NOMO-1 treated with dmso at 0.1 percent for 144 hours (cell line): Measurements from ENCODE around the gene RGS4.

ENCODE experiments used
- DNase-seq: peaks from one replicate; lab custom pipeline; 2025; ENCODE audit not compliant: unreplicated experiment; lab: John Stamatoyannopoulos, UW

The RGS4 gene

DNA sequence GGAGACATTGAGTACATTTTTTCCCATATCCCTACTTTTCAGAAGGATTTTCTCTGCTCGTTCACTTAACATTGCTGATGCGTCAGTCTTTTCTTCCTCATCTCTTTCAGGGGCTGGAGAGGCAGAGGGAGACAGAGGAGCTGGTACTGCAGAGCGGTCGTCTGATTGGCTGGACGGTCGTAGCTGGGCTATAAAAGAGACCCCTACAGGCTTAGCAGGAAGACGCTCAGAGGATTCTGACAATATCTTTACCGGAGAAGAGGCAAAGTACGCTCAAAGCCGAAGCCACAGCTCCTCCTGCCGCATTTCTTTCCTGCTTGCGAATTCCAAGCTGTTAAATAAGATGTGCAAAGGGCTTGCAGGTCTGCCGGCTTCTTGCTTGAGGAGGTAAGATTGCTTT is at the start of gene RGS4:
Gene RGS4 (plus strand): TSS at position 220 of the 400 bp plus-strand sequence. CDS start 124 bp downstream, at position 344.
- DNase-seq: no peak

DNA sequence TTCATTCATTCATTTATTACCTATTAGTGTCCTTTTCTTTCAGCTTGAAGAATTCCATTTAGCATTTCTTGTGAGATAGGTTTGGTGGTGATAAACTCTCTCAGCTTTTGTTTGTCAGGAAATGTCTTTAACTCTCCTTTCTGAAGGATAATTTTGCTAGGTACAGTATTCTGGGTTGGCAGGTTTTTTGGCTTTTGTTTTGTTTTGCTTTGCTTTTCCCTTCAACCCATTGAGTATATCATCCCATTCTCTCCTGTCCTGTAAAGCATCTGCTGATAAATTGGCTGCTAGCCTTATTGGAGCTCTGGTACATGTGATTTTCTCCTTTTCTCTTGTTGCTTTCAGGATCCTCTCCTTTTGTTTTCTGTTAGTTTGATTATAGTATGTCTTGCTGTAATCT is 47.0 kb upstream of the RGS4 start:
- DNase-seq: no peak

DNA sequence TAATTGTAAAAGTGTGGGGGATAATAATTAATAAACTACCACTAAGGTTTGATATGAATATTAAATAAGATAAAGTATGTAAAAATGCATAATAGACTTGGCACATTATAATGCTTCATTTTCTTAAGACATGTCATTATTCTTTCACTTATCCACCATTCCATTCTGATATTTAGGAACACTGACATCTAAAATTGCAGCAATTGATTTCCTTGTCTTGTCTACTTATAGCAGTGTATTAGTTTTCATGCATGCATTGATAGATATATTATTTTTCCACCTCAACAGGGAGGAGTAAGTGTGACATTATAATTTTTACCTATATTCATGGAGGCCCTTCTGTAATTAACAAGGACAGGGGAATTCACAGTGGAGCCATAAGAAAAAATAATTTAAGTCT is 41.6 kb upstream of the RGS4 start:
- no peak for DNase-seq

DNA sequence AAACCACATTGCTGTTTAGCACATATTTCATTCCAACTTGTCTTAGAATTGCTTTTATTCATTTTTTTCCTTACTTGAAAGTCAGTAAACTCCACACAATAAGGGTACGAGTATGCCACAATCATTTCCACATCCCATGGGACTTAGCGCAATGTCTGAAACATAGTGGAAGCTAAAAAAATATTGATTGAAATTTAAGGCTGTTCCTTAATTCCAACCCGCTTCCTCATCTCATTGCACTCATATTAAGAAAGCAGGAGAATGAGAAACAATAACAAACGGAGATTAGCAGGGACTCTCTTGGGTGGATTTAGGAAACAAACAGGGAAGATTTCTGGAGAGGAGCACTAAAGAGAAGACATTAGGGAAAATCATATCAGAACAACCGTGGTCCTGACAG is 39.3 kb upstream of the RGS4 start:
- DNase-seq: no peak

DNA sequence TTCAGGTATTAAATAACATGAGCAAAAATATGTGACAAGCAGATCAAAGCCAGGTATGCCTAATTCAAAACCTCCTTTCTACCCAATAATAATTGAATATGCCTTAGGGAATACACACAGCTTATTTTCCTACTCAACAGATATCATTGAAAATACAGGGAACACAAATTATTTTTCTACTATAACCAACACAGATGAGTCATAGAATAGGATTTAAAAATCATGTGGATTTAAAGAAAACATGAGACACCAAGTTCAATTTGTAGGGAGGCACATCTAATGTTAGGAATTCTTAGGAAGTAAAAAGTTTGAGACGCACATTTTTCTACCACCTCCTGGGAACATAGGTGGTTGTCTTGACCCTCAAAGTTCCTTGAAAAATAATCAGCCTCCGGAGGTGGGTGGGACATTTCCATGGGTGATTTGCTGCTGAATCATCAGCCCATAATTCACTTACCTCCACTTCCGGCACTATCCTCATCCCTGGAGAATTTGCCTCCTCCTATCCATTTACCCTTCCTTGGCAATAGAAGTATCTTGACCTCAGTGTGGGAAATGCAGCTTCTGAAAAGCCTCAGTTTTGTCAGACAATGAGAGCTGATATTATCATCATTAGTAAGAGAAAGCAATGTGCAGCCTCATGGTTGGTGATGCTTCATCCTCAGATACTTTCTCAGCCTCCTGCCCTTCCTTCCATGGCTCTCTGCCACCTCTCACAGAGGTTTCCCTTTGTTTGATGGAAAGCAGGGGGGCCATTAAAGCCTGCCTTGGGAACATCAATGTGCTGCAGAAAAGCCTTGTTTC is 33.5 kb upstream of the RGS4 start:
- DNase-seq: no peak

DNA sequence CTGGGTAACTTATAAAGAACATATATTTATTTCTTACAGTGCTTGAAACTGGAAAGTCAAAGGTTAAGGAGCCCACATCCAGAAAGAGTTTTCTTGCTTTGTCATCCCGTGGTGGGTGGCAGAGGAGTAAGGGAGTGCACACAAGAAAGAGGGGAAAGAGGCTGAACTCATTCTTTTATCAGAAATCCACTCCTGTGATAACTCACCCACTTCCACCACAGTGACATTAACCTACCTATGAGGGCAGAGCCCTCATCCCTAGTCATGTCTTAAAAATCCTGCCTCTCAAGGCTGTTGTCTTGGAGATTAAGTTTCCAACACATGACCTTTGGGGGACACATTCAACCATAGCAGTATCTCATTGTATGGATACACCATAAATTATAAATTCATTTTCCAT is 32.5 kb upstream of the RGS4 start:
- DNase-seq: no peak

DNA sequence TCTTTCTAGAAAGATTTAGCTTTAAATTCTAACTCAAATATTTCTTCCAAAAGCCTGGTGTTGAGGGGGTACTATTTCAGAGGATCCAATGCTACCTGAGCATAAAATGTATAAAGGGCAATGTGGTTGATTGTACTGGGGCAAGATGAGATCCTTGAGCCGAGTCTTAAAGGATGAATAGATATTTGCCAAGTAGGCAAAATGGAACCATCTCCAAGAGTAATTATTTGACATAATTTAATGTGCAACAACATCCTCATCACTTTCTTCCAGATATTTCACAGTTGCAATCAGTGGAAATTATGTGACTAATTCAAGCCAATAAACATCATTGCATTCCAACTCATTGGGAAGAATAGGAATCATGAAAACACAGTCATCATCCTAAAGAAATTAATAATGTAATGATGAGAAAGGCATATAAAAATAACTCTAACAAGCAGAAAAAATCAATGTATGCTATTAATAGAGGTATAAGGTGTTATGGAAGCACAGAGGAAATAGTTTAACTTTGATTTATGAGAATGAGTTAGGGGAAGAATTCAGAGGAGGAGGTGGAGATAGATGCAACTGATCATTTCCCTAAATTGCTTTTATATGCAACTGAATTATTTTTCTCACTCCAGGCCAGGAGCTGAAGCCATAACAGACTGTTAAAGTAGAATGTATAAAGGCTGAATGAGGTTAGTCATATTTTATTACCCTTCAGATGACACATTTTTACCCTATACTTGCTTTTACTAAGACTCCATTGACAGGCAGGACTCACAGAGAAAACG is 30.0 kb upstream of the RGS4 start:
- no peak for DNase-seq

DNA sequence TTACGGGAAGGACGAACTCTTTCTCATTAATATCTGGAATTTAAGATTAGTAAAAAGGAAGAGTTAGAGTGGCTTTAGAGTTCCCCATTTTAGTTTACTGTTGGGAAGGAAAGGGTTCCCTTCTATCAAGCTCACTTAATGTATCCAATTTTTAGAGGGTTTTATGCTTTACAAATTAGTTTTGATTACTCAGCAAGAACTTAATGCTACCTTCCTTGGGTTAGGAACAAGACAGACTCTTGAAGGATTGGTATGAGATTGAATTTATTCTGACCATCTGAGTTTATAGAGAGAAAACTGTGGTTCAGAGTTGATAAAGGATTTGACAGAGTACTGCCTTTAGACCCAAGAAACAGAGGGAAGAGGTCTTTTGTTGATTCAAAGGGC is 29.5 kb upstream of the RGS4 start:
- no peak for DNase-seq

DNA sequence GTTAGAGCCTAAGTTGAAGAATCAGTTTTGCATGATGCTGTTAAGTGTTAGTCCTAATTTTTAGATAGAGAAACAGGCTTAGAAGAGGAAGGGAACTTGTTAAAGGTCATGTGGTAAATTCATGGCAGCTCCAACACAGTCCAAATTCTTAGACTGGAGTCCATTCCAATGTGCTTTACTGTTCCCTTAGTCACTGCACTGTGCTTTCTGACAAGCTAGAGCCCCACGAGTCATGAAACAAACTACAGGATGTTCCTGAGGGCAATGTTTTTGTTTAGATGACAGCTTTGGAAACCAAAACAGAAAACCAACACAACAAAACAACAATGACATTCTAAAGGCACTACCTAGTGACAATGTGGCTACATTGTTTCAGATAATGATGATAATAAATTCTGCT is 23.1 kb upstream of the RGS4 start:
- DNase-seq: no peak

DNA sequence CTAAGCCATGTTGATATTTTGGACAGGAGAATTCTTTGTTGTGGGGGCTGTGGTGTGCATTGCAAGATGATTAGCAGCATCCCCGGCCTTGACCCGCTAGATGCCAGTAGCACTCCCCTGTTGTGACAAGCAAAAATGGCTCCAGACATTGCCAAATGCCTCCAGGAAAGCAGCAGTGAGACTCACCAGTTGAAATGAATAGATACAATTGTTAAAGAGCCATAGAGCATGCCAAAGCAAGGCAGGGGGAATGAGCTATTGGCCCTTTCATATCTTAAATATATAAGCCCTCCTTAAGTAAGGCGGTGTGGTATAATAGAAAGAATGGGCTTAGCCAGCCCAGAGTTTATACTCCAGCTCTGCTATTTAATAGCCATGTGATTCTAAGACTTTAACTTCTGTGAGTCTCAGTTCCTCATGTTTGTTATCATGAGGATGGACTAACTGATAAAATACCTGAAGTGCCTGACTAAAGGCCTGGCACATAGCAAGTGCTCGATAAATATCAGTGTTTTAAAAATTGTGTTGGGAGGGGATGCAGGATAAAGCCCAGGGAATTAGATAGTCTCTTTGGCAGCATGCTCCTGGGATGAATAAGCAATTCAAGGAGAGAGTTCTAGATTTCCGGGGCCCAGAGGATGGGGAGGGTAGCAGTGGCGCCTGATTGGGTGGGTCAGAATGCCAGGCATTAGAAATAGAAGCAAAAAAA is 21.1 kb upstream of the RGS4 start:
- no peak for DNase-seq

DNA sequence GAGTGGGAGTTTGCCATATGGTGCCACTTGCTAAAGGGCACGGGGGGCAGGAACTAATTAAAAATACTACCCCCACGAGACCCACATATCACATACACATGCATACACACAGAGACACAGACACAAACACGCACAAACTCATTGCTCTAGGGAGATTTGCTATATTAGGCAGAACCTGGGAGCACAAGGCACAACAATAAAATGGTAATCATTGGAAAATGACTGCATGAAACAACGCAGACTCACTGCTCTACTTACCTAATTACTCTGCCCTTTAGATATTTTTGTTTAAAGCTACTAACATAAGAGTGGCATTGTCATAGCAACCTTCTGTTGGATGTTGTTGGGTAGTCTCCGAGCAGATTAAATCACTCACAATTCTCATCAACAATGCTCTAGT is 20.3 kb upstream of the RGS4 start:
- no peak for DNase-seq

DNA sequence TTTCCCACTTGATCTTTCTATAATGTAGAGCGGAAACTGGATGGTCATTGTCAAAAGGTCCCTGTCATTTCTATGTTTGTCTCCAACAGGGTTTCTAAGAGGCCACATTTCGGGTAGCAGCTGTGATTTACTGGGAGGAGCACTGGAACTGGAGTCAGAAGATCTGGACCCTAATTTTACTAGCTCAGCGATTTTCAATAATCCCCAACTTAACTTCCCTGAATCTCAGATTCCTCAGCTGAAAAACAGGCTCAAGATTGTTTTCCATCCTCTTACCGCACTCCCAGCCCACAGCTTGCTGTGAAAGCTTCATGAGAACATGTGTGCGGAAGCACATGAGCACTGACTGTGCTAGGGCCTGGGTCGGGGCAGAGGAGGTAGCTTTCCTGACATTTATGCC is 19.9 kb upstream of the RGS4 start:
- no peak for DNase-seq

DNA sequence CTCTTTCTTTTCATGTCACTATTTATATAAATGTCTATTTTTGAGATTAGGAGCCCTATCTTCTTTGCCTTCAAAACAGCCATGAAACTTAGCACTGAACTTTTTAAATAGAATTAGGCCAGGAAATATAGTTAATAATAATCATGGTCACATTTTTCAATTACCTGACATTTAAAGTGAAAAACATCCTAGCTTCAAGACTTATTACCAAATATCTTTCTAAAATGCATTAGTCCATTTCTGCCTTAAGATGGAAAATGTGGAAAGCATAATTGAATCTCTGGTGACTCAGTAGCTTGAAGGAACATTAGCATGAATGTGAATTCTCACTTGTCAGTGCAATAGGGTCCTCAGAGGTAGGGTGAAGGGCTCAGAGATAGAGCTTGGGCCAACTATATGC is 18.7 kb upstream of the RGS4 start:
- DNase-seq: no peak

DNA sequence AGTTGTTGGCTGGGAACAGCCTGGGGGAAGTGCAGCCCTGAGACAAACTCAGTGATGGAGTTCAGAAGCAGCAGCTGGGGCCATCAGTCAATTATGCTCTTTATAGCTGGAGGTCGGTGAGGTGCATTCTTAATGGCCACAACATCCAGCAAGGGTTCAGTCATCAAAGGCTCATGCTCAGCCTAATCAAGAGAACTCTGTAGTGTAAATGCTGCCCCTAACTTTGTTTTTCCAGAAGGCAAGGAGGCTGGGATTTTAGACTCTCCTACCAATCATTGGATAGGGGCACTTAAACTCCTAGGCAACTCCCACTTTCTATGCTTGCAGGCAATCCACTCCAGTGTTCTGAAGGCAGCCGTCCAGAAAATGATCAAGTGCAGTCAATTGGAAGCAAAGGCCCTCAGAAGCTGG is 15.0 kb upstream of the RGS4 start:
- DNase-seq: no peak

DNA sequence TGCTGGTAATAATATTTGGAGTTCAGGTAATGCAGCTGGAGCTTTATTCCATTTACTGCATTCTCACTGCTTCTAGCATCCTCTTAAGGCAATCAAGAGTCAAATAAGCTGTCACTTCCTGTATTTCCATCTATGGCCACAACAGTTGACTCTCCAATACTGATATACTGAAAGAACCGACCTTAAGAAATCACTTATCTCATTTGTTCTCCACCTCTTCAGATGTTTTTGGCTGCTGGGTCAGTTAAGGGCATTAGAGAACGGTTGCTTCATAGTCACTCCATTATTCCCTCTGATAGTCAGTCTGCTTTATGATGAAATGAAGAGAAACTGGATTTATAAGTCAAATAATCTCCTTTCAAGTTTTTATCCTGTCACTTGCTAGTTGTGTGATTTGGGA is 14.2 kb upstream of the RGS4 start:
- no peak for DNase-seq

DNA sequence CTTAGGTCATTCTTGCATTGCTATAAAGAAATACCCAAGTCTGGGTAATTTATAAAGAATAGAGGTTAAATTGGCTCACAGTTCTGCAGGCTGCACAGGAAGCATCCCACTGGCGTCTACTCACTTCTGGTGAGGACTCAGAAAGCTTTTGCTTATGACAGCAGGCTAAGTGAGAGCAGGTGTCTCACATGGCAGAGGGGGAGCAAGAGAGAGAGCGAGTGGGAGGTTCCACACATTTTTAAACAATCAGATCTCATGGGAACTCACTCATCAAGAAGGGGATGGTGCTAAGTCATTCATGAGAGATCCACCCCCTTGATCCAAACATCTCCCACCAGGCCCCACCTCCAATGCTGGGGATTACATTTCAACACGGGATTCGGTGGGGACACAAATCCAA is 13.6 kb upstream of the RGS4 start:
- no peak for DNase-seq

DNA sequence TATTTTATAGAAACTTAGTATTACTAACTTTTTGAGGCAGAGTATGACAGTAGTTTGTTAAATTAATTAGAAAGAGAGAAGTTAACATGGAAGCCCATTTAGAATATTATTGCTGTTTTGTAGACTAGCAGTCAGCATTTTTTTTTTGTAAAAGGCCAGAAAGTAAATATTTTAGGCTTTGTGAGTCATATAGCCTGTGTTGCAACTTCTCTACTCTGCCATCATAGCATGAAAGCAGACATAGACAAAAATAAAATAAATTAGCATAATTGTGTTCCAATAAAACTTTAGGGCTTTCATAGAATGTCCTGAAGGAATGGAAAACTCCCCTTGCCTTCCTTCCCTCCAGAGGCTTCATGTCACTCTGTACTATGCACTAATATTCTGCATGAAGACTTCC is 12.3 kb upstream of the RGS4 start:
- DNase-seq: no peak

DNA sequence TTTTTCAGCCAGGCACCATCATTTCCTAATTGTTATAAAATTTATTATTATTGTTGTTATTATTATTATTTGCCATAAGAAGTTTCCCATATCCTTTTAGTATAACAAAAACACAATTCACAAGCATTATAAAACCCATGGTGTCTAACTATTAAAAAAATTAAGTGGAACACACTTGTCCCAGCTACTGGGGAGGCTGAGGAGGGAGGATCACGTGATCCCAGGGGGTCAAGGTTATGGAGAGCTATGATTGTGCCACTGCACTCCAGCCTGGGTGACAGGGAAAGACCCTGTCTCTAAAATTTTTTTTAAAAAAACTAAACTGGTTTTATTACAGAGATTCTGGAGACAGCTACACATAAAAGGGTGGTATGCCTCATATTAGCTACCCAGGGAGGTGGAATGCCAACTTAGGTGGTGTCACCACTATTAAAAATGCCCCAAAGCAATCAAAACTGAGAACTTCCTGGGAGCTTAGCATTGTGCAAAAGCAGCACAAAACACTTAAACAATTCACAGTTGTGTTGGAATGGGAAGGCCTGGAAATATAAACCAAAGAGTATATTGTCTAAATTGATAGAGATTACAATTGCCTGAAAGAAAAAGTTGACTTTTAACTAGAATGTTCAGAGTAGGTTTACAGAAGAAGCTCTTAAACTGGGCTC is 8.7 kb upstream of the RGS4 start:
- DNase-seq: no peak

DNA sequence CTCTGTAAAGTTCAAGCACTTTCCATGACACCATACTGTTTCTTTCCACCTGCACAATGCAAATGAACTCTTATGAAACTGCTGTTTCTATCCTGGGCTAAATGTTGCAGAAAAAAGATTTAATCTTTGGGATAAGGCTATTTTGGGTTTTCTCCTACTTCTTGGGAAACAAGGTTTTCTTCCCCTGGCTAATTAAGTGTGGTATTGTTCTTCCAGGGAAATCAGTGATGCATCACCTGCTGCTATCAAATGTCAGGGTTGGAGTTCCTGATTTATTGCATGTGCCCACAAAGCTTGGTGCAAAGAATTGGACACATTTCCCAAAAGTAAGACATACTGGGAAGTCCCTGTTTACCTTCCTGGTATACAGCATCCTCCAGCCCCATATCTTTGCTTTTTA is 6.0 kb upstream of the RGS4 start:
- no peak for DNase-seq

DNA sequence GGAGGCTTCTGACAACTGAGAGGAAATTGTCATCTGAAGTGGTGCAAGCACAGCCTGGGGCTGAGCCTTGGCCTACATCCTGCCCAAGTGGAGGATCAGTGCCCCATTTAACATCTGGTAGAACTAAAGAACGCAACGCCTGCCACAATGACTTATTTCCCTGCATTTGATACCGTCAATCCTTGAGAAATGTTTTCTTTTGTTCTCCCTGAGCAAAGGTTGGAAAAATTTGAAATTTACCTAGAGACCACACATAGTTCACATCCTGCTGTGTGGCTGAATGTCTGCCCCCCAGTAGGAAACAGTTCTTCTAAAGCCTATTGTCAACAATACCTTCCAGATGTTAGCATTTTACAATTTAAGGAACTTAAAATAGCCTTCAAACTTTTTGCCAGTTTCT is 5.6 kb upstream of the RGS4 start:
- no peak for DNase-seq

DNA sequence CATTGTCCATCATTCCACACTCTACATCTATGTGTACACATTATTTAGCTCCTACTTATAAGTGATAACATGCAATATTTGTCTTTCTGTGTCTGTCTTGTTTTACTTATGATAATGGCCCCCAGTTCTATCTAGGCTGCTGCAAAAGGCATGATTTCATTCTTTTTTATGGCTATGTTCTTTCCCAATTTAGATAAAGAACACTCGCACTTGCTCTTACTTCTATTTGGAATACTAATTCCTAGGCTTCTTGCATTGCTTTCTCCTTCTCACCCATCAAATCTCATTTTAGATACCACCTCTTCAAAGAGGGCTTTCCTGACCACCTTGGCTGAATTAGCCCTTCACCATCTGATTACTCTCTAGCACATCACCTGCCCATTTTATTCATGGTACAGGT is 3.0 kb upstream of the RGS4 start:
- DNase-seq: no peak
